22Rv1 (cell line): ENCODE data around the gene ACKR3.

Experiments
- CTCF ChIP-seq: fragments of 450-650 bp; IDR thresholded peaks from 2 replicates; pipeline ENCODE4 v1.5.1; 2017; ENCODE audit warnings: mild to moderate bottlenecking
- ZFX ChIP-seq: fragments of 450-650 bp; IDR thresholded peaks from 2 replicates; pipeline ENCODE4 v1.6.1; 2017; ENCODE audit warnings: antibody characterized with exemption, borderline replicate concordance

- TF ChIP-seq CTCF (no peak), ZFX (no peak)
Observed at GRCh38 chr2:236569573-236569973, at the start of gene ACKR3.
